B cell (primary cell): Measurements from ENCODE around the gene CALD1. TPM values are rescaled to one million over a fixed set of nuclear protein-coding genes. Genes with fewer than 3 reads are reported as not detected.

ENCODE experiments used
- ATAC-seq: fragments of 200-7000 bp; cut with Tn5 transposase; one replicate; pipeline ENCODE4 v1.10.0; 2021; ENCODE audit warnings: low read depth, mild to moderate bottlenecking, moderate number of reproducible peaks, moderate library complexity
- CTCF ChIA-PET: fragments of 350-600 bp; sonication (Branson Sonifier 250); formaldehyde crosslinking; loops from one replicate; lab custom pipeline; 2021; ENCODE audit warnings: antibody characterized with exemption, inconsistent platforms; lab: Charles Lee
- POLR2A ChIA-PET: fragments of 350-600 bp; sonication (Branson Sonifier 250); formaldehyde crosslinking; loops from one replicate; lab custom pipeline; 2021; ENCODE audit warnings: antibody characterized with exemption; lab: Charles Lee
- DNase-seq: peaks from one replicate; pipeline ENCODE4 v3.0.0; 2013
- H2AFZ ChIP-seq: 2 replicates; pipeline ENCODE4 v1.6.1; 2012; ENCODE audit warnings: mild to moderate bottlenecking, low read depth, low read length; ENCODE audit not compliant: insufficient read depth, poor library complexity, severe bottlenecking
- H3K27ac ChIP-seq, 2 donors: 1 replicate in 1 of 2; 2 replicates in 1 of 2; pipeline ENCODE4 v1.5.1; 2012 to 2013; ENCODE audit warnings: low read length in 2 of 2, mild to moderate bottlenecking in 2 of 2, moderate library complexity in 1 of 2
- H3K27me3 ChIP-seq, 4 experiments: fragments of 200-600 bp in 1 of 4; sonication (generic) in 1 of 4; replicated peaks in 1 of 4; 1 replicate in 2 of 4; 2 replicates in 2 of 4; pipeline versions ENCODE4 v1.6.1 to v1.7.0; 2013 to 2016; ENCODE audit warnings: low read length in 3 of 4, mild to moderate bottlenecking in 2 of 4, mixed read lengths in 1 of 4, moderate library complexity in 1 of 4; ENCODE audit not compliant: insufficient read depth in 4 of 4, control insufficient read depth in 3 of 4; ENCODE audit errors: control extremely low read depth in 1 of 4
- H3K36me3 ChIP-seq, 2 experiments: replicated peaks in 1 of 2; 1 replicate in 1 of 2; 2 replicates in 1 of 2; pipeline versions ENCODE4 v1.6.1 to v1.7.1; 2013; ENCODE audit warnings: low read length in 1 of 2; ENCODE audit not compliant: insufficient read depth in 2 of 2, control insufficient read depth in 1 of 2; ENCODE audit errors: control extremely low read depth in 1 of 2, extremely low read depth in 1 of 2
- H3K4me1 ChIP-seq, 2 donors: fragments of 200-600 bp in 1 of 2; sonication (generic) in 1 of 2; 1 replicate in 1 of 2; 2 replicates in 1 of 2; pipeline versions ENCODE4 v1.5.1 to v1.6.1; 2013 to 2017; ENCODE audit warnings: low read length in 2 of 2; ENCODE audit not compliant: control insufficient read depth in 2 of 2, insufficient read depth in 2 of 2
- H3K4me2 ChIP-seq: replicated peaks from 2 replicates; pipeline ENCODE3; 2012; ENCODE audit warnings: mild to moderate bottlenecking, low read depth, low read length; ENCODE audit not compliant: poor library complexity, severe bottlenecking
- H3K4me3 ChIP-seq, 5 experiments: fragments of 200-600 bp in 1 of 5; sonication (generic) in 1 of 5; 1 replicate in 3 of 5; 2 replicates in 2 of 5; pipeline versions ENCODE4 v1.5.1 to v1.7.0; 2011 to 2016; ENCODE audit warnings: low read length in 4 of 5, mild to moderate bottlenecking in 4 of 5, low read depth in 2 of 5, control low read depth in 1 of 5, moderate library complexity in 1 of 5; ENCODE audit not compliant: insufficient read depth in 1 of 5; ENCODE audit errors: control extremely low read depth in 1 of 5, extremely low read depth in 1 of 5
- H3K79me2 ChIP-seq: fragments of 200-600 bp; sonication (generic); one replicate; pipeline ENCODE4 v1.6.0; 2016; ENCODE audit warnings: low read length; ENCODE audit not compliant: control insufficient read depth, insufficient read depth
- H3K9ac ChIP-seq: fragments of 200-600 bp; sonication (generic); 2 replicates; pipeline ENCODE4 v1.6.1; 2017; ENCODE audit warnings: mild to moderate bottlenecking, low read length, moderate library complexity
- H3K9me3 ChIP-seq, 3 donors: one replicate each; pipeline versions ENCODE4 v1.6.1 to v1.7.1; 2013; ENCODE audit warnings: low read length in 2 of 3; ENCODE audit not compliant: control insufficient read depth in 2 of 3, insufficient read depth in 1 of 3; ENCODE audit errors: control extremely low read depth in 1 of 3
- H4K20me1 ChIP-seq: 2 replicates; pipeline ENCODE4 v1.6.0; 2012; ENCODE audit warnings: mild to moderate bottlenecking, low read length; ENCODE audit not compliant: insufficient read depth, control insufficient read depth, poor library complexity, severe bottlenecking
- H3K27ac Mint-ChIP-seq: one replicate; pipeline ENCODE4 v1.8.0; 2021; ENCODE audit warnings: mixed read lengths
- H3K27me3 Mint-ChIP-seq: one replicate; pipeline ENCODE4 v1.8.0; 2021; ENCODE audit warnings: mixed read lengths
- H3K4me1 Mint-ChIP-seq: one replicate; pipeline ENCODE4 v1.8.0; 2021; ENCODE audit warnings: mixed read lengths
- H3K4me3 Mint-ChIP-seq: one replicate; pipeline ENCODE4 v1.8.0; 2021; ENCODE audit warnings: mixed read lengths
- H3K9me3 Mint-ChIP-seq: one replicate; pipeline ENCODE4 v1.8.0; 2022; ENCODE audit warnings: mixed read lengths; ENCODE audit not compliant: insufficient read depth
- EZH2 ChIP-seq: IDR thresholded peaks from 2 replicates; pipeline ENCODE4 v1.6.1; 2012; ENCODE audit warnings: borderline replicate concordance, low read depth, mild to moderate bottlenecking, moderate library complexity, low read length; ENCODE audit not compliant: insufficient read depth, poor library complexity, severe bottlenecking
- WGBS: methylation state at CpG from one replicate; pipeline ENCODE4 v1.1.5; 2013; ENCODE audit warnings: missing lambda C conversion rate; ENCODE audit not compliant: insufficient coverage; 5-methylcytosine and 5-hydroxymethylcytosine counted together
- intact Hi-C: fragments of 100-400 bp; cut with micrococcal nuclease; formaldehyde crosslinking; loops from one replicate; pipeline ENCODE4 v1.10.0; 2022
- polyA plus RNA-seq: library from polyadenylated mRNA; depleted of rRNA; stranded (reverse); fragments of >200 nt; gene quantifications from 2 replicates; pipeline ENCODE4 v1.2.3, GENCODE V29; 2012
- total RNA-seq, 2 donors: library from RNA; stranded (reverse); fragments of 120-200 nt in 1 of 2; gene quantifications; 1 replicate in 1 of 2; 2 replicates in 1 of 2; pipeline versions ENCODE4 v1.2.3 to v1.2.4, GENCODE V29; 2013 to 2022
- TF ChIP-seq, protein P1 (sequence below): fragments of 200-600 bp; IDR thresholded peaks from one replicate; pipeline ENCODE4 v1.8.0; 2022; ENCODE audit warnings: antibody characterized with exemption, mild to moderate bottlenecking

The CALD1 gene
- total and polyA plus RNA-seq, 2 donors (not counting 1 experiment from before 2014, with no cell fraction given) = 0.18 to 0.69 TPM

- Histone ChIP-seq H3K4me3 (no peak overlapping the region), H3K9me3 (no peaks in the 10 kb centered on the region), H3K27ac (no peak overlapping the region), H3K27me3 (no peaks in the 10 kb centered on the region), H3K36me3 (no peaks in the 10 kb centered on the region), H3K4me2 (no peak overlapping the region), H2AFZ (no peak overlapping the region), H3K79me2 (no peaks in the 10 kb centered on the region), H3K4me1 (peaks cover 15 to 16% of the 10 kb centered on the region in 2 donors), H4K20me1 (no peaks in the 10 kb centered on the region), H3K9ac (no peak overlapping the region)
- no peak overlapping the region for H3K27ac Mint-ChIP-seq
- no peaks in the 10 kb centered on the region for H3K27me3 Mint-ChIP-seq
- POLR2A ChIA-PET = no interaction called here
- no CpG with 5 or more reads among the region's 2 CpGs for WGBS
- CTCF ChIA-PET = no interaction called here
- no peaks in the 10 kb centered on the region for H3K9me3 Mint-ChIP-seq
- ATAC-seq (no peak), DNase-seq (no peak)
- peaks cover 23% of the 10 kb centered on the region for H3K4me1 Mint-ChIP-seq
- intact Hi-C loops = no loop called here
- TF ChIP-seq, protein P1, sequence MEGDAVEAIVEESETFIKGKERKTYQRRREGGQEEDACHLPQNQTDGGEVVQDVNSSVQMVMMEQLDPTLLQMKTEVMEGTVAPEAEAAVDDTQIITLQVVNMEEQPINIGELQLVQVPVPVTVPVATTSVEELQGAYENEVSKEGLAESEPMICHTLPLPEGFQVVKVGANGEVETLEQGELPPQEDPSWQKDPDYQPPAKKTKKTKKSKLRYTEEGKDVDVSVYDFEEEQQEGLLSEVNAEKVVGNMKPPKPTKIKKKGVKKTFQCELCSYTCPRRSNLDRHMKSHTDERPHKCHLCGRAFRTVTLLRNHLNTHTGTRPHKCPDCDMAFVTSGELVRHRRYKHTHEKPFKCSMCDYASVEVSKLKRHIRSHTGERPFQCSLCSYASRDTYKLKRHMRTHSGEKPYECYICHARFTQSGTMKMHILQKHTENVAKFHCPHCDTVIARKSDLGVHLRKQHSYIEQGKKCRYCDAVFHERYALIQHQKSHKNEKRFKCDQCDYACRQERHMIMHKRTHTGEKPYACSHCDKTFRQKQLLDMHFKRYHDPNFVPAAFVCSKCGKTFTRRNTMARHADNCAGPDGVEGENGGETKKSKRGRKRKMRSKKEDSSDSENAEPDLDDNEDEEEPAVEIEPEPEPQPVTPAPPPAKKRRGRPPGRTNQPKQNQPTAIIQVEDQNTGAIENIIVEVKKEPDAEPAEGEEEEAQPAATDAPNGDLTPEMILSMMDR = no peak
- TF ChIP-seq EZH2 = no peak
- no peak overlapping the region for H3K4me3 Mint-ChIP-seq
Observed at GRCh38 chr7:134771889-134772288, 7.5 kb upstream of the CALD1 start.

DNA sequence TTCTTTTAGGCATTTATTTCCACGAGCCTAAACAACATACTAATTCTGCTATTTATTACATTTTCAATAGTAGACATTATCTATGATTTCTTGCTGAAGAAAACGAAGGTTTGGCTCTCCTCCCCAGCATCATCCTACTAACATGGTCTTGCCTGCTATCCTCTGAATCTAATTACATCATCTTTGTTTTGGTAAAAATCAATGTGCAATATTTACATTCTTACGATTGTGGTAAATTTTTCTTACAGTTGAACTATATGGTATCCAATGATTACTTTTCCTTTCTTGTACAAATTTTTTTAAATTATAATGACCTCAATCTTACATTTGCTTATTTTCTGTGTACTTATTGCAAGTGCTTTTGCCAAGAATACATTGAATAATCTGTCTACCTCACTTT is 7.0 kb upstream of the CALD1 start:
- H3K4me1 Mint-ChIP-seq = peaks cover 18% of the 10 kb centered on the region
- H4K20me1 ChIP-seq = no peaks in the 10 kb centered on the region
- no CpG with 5 or more reads among the region's 3 CpGs for WGBS
- peaks cover 2% of the 10 kb centered on the region for H3K27me3 Mint-ChIP-seq
- no peaks in the 10 kb centered on the region for H3K79me2 ChIP-seq
- H3K27ac Mint-ChIP-seq = no peak overlapping the region
- H3K9me3 ChIP-seq = no peaks in the 10 kb centered on the region
- H3K4me1 ChIP-seq = peaks cover 10 to 11% of the 10 kb centered on the region in 2 donors
- H3K9ac ChIP-seq = no peak overlapping the region
- ChIA-PET CTCF (no interaction called here), POLR2A (no interaction called here)
- no peaks in the 10 kb centered on the region for H3K27me3 ChIP-seq
- intact Hi-C loops = no loop called here
- ATAC-seq (no peak), DNase-seq (no peak)
- no peak overlapping the region for H3K27ac ChIP-seq
- H3K4me2 ChIP-seq = no peak overlapping the region
- H3K4me3 Mint-ChIP-seq = no peak overlapping the region
- H3K9me3 Mint-ChIP-seq = no peaks in the 10 kb centered on the region
- H3K36me3 ChIP-seq = no peaks in the 10 kb centered on the region
- H3K4me3 ChIP-seq = no peak overlapping the region
- H2AFZ ChIP-seq = no peak overlapping the region
- no peak for TF ChIP-seq EZH2
- TF ChIP-seq, protein P1 = no peak
